GM21528 (cell line): Measurements from ENCODE around the gene GTF3C5.
"Not testable (repeated sequence)": the region's sequence is repeated elsewhere in the genome, so short reads cannot be mapped to it uniquely, and the experiment has no call there.

ENCODE experiments used
- ATAC-seq: cut with Tn5 transposase; IDR thresholded peaks from one replicate; pipeline ENCODE4 v1.9.1; 2021; ENCODE audit warnings: mild to moderate bottlenecking, moderate library complexity; ENCODE audit not compliant: unreplicated experiment, low FRiP score

The GTF3C5 gene

DNA sequence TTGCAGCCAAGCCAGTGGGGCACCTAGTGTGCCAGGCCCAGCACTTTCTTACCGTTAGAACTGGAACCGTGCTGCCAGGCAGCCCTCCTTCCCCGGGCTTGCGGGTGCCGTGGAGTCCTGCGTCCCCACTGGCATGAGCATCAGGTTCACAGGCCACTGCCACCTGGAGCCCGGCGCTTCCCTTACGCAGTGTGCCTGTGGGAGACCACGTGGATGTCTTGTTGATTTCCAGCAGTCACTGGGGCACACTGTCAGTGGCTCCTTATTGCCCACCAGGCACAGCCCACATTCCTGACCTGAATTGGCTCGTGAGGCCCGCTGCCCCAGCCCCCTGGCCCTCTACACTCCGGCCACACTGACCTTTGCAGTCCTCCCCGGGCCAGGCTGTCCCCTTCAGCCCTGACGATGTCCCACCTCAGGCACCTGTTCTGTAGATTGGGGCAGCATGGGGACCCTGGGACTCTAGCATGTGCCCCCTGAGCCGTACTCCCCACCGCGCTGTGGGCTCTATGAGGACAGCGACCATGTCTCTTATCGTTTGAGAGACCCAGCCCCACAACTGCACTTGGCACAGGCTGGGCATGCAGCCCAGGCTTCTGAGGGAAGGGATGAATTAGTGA, 20.6 kb downstream of the GTF3C5 start:
- no peak for ATAC-seq

DNA sequence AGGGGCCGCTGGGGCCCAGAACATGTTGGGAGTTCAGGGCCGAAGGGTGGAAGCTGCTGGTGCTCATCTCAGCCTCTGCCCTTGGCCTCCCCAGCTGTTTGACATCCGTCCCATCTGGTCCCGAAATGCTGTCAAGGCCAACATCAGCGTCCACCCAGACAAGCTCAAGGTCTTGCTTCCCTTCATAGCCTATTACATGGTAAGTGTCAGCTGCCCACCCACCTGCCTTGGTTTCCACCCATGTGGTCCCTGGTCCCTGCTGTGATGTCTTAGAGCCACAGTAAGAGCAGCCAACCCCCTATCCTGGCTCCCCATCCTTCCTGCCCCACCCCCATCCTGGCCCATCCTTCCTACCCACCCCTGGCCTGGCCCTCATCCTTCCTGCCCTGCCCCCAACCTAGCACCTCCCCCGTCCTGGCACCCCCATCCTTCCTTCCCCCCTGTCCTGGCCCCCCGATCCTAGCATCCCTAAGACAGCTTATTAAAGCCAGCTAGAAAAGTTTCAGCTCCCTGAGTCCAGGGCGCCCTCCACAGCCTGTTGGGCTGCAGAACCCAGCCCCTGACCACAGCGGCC, 21.3 kb downstream of the GTF3C5 start:
- ATAC-seq, result no peak

DNA sequence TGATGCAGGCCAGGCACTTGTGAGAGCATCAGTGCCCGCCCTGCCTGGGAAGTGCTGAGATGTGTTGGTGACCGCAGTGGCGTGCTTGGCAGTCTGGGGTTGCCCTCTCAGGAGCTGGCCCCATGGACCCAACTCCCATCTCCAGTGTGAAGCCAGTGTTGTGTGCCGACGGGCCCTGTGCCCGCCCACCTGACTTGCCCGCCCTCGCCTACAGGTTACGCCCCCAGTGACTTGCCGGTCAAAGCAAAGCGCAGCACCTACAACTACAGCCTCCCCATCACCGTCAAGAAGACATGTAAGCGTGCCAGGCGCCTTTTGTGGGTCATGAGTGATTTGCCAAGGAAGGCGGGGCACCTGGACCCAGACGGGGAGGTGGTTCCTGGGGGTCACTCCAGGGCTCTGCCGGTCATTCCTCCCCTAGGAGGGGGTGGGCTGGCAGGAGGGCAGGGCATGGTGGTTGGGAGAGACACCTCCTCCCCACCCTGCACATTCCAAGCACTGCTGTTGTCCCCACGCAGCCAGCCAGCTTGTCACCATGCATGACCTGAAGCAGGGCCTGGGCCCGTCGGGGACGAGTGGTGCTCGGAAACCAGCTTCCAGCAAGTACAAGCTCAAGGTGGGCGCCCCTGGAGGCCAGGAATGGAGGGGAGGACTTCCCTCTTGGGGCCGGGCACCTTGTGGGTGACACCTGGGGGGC, 23.5 kb downstream of the GTF3C5 start:
- ATAC-seq, result no peak

DNA sequence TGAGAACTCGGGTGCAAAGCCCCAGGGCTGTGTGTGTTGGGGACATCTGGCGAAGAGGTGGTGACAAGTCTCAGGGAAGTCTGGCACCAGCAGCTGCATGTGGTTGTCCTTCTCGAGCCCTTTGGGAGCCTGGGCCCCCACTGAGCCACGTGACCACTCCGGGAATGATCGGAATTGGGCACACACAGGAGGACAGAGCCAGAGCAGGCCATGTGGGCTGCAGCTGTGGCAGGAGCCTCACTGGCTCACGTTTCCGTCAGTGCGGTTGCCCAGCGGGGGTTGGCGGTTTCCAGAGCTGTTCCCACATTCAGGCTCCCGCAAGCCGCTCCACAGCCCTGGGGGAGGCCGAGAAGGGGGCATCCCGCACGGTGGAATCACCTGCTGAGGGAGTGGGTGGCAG, 24.2 kb downstream of the GTF3C5 start:
- no peak for ATAC-seq

DNA sequence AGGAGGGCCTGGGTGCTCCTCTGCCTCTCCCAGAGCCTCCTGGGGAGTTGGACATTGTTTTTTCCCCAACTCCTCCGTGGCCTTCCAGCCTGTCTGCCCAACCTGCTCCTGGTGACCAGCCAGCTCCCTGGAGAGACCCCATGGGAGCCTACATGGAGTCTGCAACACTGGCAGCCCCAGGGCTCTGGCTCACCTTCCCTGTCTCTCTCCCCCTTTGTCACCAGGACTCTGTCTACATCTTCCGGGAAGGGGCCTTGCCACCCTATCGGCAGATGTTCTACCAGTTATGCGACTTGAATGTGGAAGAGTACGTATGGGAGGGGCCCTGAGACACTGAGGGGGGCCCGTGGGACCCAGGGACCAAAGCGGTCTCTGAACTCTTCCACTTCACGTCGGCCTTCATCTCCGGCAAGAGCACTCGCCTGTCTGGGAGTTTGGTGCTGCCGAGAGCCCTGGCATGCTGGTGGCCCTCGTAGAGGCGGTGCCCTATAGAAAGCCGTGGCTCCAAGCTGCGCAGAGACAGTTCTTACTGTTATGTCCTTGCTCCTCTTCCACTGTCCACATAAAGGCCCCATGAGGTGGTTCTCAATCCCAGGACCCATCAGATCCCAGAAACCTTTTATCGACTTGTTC, 25.1 kb downstream of the GTF3C5 start:
- ATAC-seq, result no peak

DNA sequence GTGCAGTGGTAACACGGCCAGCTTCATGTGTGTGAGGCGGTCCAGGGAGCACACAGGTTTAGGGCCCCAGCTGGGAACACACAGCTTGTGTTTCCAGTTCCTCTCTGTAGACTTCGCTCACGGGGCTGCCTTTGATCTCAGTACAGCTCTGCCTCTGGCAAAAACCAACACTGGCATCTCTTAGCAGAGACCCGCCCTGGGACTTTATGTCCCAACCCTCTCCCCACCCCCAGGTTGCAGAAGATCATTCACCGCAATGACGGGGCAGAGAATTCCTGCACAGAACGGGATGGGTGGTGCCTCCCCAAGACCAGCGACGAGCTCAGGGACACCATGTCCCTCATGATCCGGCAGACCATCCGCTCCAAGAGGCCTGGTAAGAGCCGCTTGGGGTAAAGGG, 25.7 kb downstream of the GTF3C5 start:
- no peak for ATAC-seq

DNA sequence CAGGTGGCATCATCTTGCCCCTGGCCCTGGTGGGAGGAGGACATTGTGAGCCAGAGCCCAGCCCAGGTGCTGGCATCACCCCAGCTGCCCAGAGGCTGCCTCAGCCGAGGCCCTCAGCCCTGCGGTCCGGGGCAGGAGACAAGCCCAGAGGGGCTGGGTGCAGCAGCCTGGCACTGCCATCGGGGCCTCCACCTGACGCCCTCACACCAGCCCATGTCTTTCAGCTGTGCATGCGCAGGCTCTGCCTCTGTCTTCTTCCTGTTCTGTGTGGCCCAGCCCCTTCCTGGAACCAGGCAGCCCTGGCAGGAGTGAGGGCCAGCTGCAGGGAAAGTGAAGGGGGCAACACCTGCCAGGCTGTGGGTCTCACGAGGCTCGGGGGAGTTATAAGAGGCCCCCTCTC, 26.2 kb downstream of the GTF3C5 start:
- ATAC-seq, result no peak

DNA sequence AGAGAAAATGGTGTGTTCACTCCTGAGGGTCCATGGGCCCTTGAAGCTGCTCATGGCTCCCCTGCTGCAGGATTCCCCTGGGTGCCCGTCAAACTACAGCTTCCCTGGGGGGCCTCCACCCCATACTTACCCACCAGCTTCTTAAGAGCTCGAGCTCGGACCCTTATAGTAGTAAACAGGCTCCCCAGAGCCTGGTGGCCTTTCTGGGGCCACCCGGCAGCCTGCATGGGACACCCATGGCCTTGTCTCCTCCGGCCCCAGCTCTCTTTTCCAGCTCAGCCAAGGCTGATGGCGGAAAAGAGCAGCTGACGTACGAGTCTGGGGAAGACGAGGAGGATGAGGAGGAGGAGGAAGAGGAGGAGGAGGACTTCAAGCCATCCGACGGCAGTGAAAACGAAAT, 26.8 kb downstream of the GTF3C5 start:
- ATAC-seq, result no peak

DNA sequence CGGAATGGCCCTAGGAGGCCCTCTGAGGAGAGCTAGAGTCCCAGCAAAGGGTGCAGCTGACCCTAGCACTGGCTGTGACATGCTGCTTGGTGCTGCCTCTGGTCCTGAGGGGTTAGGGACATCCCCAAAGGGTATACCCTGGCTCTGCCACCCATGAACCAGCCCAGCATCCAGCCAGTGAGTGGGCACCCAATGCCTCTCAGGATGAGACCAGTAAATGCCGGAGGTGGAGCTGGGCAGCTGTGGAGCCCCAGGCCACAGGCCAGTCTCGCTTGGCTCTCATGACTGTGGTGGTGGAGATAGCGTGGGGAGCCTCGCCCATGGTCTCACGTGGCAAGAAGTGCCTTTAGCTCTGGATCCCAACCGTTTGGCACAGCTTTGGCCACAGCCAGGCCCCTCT, 27.3 kb downstream of the GTF3C5 start:
- ATAC-seq, result no peak

DNA sequence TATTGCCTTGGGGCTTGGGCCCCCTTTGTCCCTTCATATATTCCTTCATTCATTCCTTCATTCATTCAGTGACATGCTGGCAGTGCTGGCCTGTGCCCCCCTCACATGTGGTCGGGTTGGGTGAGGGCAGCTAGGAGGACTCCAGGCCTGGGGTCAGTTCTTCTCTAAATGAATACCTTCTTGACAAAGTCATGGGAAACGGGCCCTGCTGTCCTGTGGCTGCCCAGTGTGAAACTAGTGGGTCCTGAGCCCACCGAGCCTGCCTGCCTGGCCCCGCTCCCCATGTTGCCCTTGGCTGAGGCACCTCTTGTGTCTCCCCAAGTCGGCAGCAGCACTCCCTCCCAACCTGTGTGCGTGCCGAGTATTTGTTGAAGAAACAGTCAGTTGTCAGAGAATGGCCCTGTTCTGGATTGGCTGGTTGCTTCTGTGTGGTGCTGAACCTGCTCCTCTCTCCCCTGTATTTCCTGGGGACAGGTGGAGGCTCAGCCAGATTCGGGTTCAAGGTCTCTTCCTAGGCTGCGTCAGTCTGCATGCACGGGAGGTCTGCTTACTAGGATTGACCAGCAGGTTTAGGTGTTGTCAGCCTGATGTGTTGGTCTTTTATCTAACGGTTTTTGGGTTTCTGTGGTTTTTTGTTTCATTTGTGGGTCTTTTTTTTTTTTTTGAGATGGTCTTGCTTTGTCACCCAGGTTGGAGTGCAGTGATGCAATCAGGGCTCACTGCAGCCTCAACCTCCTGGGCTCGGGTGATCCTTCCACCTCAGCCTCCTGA, 27.9 kb downstream of the GTF3C5 start:
- ATAC-seq, result no peak

DNA sequence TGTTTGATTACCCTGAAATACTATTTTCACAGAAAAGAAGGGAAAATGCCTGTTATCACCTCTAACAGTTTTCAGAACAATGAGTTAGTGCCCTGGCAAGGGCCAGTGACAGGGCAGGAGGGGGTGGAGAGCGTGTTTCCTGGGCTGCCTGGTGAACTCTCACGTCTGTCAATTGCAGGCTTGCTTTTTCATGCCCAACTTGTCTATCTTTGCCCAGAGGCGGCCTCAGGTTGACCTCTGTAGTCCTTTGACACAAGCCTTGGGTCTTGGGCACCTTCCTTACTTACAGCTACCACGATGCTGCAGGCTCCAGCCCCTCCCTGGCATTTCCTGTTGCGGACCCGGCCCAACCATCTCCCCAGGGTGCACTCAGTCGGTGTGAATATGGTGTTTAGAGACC, 28.8 kb downstream of the GTF3C5 start:
- ATAC-seq, result no peak

DNA sequence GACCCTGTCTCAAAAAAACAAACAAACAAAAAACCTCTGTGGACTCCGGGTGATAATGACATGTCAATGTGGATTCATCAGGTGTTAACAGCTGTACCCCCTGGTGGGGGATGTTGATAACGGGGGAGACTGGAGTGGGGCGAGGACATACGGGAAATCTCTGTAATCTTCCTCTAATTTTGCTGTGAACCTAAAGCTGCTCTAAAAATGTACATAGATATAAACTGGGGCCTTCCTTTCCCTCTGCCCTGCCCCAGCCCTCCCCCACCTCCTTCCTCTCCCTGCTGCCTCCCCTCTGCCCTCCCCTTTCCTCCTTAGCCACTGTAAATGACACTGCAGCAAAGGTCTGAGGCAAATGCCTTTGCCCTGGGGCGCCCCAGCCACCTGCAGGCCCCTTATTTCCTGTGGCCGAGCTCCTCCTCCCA, 29.6 kb downstream of the GTF3C5 start:
- no peak for ATAC-seq

DNA sequence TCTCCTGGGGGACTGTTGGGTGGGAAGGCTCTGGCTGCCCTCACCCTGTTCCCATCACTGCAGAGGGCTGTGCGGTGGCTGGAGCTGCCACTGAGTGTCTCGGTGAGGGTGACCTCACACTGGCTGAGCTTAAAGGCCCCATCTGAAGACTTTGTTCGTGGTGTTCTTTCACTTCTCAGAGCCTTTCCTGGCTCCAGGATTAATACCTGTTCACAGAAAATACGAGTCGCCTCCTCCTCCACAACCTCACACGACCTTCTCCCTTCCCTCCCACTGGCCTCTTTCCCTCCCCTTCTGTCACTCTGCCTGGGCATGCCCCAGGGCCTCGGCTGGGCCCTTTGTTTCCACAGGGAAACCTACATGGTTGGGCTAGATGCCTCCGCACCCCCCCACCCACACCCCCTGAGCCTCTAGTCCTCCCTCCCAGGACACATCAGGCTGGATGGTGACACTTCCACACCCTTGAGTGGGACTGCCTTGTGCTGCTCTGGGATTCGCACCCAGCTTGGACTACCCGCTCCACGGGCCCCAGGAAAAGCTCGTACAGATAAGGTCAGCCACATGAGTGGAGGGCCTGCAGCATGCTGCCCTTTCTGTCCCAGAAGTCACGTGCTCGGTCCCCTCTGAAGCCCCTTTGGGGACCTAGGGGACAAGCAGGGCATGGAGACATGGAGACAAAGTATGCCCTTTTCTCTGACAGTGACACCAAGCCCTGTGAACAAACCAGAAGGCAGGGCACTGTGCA, 30.4 kb downstream of the GTF3C5 start:
- ATAC-seq, result not testable (repeated sequence)

DNA sequence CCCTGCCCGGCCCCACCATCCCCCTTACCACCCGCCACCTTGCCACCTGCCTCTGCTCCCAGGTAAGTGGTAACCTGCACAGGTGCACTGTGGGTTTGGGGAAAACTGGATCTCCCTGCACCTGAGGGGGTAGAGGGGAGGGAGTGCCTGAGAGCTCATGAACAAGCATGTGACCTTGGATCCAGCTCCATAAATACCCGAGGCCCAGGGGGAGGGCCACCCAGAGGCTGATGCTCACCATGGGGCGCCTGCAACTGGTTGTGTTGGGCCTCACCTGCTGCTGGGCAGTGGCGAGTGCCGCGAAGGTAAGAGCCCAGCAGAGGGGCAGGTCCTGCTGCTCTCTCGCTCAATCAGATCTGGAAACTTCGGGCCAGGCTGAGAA, 31.0 kb downstream of the GTF3C5 start, which contains the start of gene CEL:
TSS of gene CEL (plus strand) at position 218 of the 382 bp plus-strand sequence. CDS start at position 240, 22 bp downstream.
- not testable (repeated sequence) for ATAC-seq

DNA sequence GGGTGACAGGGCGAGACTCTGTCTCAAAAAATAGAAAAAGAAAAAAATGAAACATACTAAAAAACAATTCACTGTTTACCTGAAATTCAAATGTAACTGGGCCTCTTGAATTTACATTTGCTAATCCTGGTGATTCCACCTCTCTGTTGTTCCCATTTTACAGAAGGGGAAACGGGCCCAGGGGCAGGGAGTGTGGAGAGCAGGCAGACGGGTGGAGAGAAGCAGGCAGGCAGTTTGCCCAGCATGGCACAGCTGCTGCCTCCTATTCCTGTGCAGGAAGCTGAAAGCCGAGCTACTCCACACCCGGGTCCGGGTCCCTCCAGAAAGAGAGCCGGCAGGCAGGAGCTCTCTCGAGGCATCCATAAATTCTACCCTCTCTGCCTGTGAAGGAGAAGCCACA, 31.8 kb downstream of the GTF3C5 start:
- ATAC-seq, result not testable (repeated sequence)

DNA sequence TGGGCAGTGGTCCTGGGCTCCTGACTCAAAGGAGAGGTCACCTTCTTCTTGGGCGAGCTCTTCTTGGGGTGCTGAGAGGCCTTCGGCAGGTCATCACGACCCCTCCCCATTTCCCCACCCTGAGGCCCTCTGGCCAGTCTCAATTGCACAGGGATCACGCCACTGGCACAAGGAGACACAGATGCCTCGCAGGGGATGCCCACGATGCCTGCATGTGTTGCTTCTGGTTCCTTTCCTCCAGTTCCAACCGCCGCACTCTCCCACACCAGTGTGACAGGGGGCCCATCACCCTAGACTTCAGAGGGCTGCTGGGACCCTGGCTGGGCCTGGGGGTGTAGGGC, 32.3 kb downstream of the GTF3C5 start:
- ATAC-seq, result no peak

DNA sequence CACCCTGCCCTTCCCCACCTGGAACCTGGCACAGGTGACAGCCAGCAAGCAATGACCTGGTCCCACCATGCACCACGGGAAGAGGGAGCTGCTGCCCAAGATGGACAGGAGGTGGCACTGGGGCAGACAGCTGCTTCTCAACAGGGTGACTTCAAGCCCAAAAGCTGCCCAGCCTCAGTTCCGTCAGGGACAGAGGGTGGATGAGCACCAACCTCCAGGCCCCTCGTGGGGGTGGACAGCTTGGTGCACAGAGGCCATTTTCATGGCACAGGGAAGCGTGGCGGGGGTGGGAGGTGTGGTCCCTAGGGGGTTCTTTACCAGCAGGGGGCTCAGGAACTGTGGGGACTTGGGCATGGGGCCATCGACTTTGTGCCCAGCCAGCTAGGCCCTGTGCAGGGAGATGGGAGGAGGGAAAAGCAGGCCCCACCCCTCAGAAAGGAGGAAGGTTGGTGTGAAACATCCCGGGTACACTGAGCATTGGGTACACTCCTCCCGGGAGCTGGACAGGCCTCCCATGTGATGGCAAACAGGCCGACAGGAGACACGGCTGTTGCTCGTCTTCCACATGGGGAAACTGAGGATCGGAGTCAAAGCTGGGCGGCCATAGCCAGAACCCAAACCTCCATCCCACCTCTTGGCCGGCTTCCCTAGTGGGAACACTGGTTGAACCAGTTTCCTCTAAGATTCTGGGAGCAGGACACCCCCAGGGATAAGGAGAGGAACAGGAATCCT, 32.9 kb downstream of the GTF3C5 start:
- no peak for ATAC-seq

DNA sequence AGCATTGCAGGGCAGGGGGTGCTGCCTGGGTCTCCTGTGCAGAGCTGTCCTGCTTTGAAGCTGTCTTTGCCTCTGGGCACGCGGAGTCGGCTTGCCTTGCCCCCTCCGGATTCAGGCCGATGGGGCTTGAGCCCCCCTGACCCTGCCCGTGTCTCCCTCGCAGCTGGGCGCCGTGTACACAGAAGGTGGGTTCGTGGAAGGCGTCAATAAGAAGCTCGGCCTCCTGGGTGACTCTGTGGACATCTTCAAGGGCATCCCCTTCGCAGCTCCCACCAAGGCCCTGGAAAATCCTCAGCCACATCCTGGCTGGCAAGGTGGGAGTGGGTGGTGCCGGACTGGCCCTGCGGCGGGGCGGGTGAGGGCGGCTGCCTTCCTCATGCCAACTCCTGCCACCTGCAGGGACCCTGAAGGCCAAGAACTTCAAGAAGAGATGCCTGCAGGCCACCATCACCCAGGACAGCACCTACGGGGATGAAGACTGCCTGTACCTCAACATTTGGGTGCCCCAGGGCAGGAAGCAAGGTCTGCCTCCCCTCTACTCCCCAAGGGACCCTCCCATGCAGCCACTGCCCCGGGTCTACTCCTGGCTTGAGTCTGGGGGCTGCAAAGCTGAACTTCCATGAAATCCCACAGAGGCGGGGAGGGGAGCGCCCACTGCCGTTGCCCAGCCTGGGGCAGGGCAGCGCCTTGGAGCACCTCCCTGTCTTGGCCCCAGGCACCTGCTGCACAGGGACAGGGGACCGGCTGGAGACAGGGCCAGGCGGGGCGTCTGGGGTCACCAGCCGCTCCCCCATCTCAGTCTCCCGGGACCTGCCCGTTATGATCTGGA, 33.7 kb downstream of the GTF3C5 start:
- no peak for ATAC-seq

DNA sequence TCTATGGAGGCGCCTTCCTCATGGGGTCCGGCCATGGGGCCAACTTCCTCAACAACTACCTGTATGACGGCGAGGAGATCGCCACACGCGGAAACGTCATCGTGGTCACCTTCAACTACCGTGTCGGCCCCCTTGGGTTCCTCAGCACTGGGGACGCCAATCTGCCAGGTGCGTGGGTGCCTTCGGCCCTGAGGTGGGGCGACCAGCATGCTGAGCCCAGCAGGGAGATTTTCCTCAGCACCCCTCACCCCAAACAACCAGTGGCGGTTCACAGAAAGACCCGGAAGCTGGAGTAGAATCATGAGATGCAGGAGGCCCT, 34.2 kb downstream of the GTF3C5 start:
- no peak for ATAC-seq
